SIG-M5 (cell line): Measurements from ENCODE around the gene RAD18.

Experiments
- DNase-seq: peaks from one replicate; lab custom pipeline; 2025; lab: John Stamatoyannopoulos, UW

Gene RAD18

DNA sequence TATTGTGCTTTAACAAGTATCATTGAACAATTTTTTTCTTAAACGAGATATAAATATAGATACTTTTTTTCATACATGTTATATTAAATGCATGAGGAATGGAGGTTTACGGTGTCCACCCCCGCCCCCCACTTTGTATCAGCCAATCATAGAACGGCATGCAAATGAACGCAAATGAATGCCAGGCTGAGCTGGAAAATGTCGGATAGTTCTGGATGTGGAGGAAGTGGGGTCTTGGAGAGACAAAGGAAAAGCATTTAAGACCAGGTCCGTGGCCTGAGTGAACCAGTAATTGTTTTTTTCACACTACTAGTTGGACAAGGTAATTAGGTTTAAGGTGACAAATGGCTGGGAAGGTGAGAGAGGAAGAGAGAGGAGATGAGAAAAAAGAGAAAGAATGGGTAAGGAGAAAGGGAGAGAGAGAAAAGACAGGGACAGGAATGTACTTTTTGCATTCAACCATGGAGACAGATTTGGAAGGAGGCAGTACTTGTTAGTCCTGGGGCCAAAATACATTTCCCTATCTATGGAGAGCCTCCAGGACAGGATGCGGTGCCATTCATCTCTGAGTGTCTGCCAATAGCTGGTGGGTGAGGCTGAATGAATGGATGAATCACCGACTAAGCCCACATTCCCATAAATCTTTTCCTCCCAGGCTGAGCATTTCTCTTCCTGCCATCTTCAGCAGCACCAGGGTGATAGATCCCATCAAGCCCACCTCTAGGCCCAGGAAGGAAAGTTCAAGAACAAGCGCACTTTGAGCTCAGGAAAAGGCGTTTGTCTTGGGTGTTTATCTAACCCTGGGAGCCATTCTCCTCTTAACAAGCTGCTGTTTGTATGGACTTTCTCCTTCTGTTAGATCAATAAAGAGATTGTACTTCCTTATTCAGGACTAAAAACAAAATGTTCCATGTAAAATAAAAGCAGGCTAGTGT, 1.4 kb upstream of the RAD18 start:
- no peak for DNase-seq

DNA sequence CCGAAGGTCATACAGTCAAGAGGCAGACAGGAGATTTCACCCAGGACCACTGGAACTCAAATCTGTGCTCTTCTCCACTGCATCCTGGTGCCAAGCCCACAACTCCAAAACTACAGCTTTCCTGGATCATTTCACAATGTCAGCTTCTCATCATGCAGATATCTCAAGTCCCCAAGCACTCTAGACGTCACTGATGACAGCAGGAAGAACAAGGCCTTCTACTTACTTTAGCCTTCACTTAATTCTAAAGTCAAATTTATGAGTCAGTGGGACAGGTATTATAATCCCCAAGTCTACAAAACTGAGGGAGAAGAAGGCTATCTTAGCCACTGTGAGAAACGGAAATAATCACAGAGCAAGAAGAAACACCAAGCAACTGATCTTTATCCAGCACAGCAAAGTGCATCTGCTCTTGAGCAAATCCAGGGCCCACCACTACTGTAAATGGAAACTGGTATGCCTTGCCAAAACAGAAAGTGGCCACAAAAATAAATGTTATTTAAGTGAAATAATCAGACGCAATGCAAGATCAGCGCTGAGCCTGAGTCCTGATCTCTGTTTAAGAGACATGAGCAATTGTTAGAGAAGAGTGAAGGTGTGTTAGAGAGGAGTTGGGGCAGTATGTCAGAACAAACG, 928 bp downstream of the RAD18 start:
- no peak for DNase-seq

DNA sequence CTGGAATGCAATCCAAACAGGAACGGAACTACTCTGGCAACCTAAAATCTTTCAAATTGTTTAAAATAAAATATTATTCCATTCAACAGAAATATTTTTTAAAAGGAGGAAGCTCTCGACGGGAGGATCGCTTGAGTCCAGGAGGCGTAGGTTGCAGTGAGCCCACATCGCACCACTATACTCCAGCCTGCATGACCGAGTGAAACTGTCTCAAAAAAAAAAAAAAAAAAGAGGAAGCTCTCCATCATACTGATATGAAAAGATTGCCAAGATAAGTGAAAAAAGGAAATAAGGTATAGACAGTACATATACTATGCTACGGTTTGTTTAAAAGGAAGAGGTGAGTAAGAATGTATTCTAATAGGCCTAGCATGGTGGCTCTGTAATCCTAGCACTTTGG, 3.6 kb downstream of the RAD18 start:
- peak; percentile 32 for DNase-seq

DNA sequence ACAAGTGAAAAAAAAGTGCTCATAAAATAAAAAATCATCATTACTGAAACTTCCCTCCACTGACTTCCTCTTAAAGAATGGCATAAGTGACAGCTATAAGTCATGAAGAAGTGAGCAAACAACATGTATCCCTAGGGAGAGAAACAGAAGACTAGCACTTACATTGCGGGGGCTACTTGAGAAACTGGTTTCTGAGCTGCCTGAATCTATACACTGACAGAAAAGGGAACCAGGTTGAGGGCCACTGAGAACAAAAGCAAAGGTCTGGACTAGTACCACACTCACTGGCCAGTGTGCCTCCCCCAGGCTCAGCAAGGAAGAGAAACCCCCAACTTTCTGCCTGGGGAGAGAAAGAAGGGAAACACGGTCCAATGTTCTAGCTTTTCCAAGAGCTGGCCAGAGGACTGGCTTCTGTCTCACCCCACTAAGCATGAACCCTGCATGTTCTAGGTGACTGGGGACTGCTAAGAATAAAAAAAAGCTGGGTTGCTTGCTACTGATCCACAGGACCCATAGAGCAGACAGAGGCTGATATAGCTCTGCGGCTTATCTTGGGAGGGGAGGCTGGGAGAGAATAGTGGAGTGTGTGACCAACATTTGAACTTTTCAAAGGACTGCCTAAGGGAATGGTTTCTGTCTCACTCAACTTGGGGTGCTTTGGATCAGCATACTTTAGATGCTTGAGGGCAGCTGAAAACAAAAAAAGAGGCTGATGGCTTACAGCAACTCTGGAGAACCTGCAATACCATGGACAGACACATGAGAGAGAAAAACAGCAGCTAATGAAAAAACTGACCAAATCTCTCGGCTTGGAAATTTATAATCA, 8.1 kb downstream of the RAD18 start:
- no peak for DNase-seq

DNA sequence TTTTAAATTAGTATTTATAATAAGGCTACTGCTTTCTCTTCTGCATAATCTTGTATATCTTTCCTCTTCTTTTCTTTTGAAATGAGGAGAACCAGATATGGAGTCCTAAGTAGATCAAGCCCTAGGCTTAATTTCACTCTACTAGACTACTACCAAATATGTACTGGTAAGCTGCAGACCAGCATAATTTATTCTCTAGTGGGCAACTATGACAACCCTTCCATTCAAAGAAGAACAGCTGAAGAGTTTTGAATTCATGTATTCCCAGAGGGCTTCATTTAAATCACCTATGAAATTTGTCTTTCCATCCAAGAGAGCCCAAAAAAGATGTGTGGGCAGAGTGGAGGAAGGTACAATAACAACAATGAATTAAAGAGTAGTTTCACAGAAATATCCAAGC, 10.0 kb downstream of the RAD18 start:
- no peak for DNase-seq

DNA sequence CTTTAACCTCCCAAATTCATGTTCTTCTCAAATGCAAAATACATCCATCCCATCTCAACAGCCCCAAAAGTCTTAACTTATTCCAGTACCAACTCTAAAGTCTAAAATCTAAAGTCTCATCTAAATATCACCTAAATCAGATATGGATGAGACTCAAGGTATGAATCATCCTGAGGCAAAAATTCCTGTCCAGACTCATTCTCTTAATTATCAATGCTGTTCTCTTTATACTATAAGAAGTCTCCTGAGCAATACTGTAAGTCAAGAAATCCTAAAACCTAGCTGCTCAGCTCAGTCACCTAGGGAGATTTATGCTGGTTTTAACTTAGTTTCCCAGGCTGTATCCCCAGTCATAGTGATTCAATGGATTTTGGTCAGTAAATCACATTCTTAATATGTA, 11.1 kb downstream of the RAD18 start:
- DNase-seq = no peak

DNA sequence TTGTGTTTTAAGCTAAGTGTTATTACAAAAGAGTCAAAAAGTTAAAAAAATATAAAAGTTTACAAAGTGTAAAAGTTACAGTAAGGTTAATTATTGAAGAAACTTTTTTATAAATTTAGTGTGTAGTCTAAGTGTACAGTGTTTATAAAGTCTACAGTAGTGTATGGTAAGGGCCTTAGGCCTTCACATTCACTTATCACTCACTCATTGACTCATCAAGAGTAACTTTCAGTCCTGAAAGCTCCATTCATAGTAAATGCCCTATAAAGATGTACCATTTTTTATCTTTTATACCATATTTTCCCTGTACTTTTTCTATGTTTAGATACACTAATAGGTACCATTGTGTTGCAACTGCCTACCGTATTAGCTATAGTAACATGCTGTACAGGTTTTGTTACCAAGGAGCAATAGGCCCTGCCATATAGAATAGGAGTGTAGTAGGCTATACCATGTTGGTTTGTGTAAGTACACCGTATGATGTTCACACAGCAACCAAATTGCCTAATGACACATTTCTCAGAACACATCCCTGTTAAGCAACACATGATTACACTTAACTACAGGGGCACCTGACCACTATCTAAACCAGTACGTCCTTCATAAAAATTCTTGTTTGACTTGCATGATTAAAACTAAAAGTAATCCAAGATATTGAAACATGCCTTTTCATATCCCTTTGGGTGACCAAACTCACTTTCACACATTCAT, 17.2 kb downstream of the RAD18 start:
- DNase-seq = no peak

DNA sequence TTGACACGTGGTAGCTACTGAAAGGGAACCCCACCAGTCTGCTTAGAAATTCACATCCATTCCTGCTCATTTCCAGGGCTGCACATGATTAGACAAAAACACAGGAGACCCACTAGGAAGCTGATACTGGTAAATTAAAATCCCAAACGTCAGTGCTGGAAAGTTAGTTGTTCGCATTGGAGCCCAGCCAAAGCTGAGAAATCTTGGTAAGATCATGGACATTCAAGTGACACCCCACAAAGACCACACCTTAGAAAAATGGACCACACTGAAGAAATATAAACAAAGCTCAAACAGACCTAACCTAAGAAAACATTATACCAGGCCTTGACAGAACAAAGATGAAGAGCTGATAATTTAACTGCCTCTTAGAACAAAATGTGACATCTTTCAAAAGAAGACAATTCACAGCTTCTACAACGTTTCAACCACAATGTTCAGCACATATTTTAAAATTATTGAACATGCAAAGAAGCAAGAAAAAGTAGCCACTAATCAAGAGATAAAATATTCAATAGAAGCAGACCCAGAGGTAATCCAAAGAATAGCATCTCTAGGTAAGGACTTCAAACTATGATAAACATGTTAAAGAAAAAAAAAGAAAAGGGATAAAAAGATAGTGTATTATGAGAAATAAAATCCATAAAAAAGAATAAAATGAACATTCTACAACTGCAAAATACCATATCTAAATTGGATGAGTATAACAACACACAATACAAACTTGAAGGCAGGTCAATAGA, 20.4 kb downstream of the RAD18 start:
- DNase-seq = no peak

DNA sequence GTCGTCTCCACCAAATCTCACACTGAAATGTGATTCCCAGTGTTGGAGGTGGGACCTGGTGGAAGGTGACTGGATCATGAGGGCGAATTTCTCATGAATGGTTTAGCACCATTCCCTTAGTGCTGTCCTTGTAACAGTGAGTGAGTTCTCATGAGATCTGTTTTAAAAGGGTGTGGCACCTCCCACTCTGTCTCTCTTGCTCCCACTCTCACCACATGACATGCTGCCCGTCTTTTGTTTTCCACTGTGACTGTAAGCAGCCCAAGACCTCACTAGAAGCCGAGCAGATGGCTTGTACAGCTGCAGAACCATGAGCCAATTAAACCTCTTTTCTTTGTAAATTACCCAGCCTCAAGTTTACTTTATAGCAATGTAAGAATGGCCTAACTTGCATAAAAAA, 21.2 kb downstream of the RAD18 start:
- DNase-seq = no peak

DNA sequence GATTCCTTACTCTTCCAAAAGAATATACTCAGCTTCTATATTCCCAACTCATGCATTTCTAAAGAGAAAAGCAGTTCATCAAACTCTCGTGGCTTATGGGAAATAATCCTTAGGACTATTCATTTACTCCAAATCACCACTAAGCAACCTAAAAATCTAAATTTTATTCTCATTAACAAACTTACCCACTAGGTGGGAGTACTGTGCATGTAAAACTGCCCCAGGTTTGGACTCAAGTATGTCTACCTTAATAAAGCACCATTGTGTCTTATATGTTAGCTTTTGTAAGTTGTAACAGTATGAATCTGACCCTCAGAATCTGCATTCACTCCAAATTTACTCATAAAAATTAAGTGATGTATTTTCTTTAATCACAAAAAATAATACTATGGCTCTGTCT, 25.3 kb downstream of the RAD18 start:
- no peak for DNase-seq

DNA sequence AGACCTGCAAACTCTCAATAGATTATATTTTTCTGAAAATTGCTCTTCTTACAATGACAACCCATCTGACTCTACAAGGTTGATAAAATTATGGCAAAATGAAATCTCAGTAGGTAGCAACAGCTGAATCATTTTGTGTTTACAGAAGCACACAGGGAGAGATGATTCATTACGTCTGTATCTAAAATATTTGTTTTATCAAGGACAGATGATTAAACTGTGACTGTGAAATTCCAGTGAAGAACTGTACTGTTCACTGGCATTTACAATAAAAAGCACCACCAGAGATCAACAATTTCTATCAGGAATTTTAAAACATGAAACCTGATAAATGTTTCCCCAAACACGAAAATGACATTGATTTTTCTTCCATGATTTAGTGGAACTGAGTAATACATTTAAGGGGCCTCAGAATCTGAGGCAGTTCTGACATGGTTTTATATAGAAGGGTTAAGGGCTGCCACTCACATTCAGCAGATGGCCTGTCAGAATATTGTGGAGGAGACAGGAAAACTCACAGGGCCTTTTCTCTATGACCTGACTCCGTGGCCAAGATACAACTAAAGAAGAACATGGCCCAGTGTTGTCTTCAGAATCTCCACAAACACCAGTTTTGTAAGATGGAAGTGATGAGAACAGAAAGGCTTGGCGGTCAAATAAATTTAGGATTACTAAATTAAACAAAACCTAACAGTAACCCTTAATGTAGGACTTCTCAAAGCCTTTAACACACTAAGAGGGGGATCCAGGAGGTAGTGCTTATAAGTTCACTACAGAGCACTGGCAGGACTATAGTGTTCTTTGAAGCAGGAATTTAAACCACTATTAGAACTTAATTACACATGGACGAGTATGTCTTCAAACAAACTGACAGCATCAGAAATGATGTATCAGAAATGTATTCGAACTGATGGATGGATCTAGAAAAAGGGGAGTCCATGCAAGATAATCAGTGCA, 25.9 kb downstream of the RAD18 start:
- no peak for DNase-seq

DNA sequence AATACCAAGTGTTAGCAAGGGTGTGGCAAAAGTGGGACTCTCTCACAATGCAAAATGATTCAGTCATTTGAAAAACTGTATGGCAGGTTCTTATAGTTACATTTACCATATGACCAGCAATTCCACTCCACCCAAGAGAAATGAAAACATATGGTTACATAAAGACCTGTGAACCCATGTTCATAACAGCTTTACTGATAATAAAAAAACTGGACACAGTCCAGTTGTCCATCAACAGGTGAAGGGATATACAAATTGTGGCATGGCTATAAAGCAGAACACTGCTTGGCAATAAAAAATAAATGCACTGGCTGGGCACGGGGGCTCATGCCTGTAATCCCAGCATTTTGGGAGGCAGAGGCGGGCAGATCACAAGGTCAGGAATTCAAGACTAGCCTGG, 30.8 kb downstream of the RAD18 start:
- no peak for DNase-seq

DNA sequence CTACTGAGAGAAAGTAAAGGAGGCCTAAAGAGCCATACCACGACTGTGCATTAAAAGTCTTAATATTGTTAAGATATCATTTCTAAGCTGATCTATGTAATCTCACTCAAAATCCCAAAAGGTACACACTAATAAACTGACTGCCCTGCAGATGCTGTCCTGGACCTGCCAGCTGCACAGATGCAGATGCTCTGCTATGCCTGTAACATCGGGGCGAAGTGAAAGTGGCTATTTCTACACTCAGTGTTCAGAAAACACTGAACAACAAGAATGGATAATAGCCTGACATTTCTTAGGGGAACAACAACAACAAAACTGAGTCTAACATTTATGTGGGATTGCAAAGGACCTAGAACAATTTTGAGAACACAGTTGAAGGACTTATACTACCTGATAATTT, 31.9 kb downstream of the RAD18 start:
- DNase-seq = no peak

DNA sequence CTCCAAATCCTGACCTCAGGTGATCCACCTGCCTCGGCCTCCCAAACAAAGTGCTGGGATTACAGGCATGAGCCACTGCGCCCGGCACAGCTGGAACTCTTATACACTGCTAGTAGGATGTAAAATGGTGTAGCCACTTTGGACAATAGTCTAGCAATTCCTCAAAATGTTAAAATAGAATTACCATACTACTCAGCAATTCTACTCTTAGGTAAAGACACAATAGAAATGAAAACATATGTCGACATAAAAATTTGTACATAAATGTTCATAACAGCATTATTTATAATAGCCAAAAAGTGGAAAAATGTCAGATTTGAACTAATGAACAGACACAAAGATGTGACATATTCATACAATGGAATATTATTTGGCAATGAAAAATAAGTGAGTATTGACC, 33.4 kb downstream of the RAD18 start:
- DNase-seq = no peak

DNA sequence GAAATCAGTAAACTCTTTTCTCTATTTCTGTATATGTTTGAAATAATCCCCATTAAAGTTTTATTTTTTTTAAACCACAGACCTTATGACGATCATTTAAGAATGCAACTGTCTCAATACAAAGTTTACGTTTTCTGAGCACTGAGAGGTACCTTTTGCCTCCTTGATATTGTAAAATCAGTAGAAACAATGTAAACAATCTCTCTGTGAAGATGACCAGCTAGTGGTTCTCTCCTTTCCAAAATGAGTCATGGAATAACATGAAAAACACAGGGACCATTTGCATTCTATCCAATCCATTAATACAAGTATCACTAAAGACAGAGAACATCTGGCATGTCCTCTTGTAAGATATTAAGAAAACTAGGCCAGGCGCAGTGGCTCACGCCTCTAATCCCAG, 48.8 kb downstream of the RAD18 start:
- DNase-seq = no peak

DNA sequence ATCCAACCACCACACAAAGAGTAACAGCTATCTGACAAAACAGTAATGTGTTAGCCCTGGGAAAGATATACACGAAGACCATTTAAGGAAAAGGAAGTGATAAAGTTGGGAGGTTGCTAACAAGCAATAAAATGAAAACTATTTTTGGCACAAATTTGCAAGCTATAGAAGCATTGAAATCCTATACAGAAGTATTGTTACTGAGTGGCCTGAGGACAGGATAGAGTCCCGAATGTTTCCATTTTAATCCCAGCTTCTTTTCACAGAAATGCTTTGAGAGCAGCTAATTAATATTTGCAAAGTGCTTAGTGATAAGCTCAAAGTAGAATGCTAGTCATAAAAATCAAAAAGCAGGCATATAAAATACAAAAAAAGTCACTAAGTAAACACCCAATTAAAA, 51.5 kb downstream of the RAD18 start:
- no peak for DNase-seq

DNA sequence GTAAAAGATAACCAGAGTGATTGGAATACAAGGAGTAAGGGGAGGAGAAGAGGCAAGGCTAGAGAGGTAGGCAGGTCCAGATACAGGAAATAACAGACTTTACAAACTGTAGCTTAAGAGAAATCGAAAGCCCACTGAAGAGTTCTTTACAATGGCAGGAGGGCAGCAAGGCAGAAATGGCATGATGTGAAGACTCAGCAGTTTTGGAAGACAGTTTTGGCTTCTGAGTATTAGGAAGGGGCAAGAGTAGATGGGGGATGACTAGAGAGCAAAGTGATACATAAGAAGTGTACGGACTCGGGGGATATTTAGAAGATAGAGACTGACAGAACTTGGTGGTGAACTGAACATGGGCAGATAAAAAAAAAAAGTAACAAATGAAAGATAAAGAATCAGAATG, 54.1 kb downstream of the RAD18 start:
- no peak for DNase-seq

DNA sequence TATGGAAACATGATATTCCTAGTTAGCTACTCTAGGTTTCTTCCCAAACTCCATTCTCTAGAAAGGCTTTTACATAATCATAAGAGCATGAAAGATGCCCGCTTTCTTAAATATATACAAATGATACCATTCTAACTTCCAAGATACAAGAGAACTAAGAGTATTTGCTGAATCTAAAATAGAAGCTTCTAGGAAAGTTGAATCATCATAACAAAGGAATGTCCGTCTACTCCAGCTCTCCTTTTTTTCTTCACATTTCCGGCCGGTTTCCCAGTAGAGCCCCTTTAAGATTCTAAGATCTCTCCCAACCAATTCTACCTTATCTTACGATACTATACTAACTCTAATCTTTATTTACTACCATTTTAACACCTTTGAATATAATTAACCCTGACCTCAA, 60.1 kb downstream of the RAD18 start:
- DNase-seq = no peak

DNA sequence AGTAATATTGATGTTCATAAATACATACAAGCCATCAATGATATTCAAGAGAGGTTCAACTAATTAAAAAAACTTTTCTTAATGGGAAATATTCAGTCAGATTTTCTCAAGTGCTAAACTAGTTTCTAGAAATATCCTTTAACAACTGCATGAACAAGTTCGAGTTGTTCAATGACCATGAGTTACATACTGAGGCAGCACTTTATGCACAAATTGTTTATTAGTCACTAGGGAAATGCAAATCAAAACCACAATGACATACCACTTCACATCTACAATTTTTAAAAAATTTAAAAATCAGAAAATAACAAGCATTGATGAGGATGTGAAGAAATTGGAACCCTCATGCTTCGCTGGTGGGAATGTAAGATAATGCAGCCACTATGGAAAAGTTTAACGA, 62.4 kb downstream of the RAD18 start:
- no peak for DNase-seq

DNA sequence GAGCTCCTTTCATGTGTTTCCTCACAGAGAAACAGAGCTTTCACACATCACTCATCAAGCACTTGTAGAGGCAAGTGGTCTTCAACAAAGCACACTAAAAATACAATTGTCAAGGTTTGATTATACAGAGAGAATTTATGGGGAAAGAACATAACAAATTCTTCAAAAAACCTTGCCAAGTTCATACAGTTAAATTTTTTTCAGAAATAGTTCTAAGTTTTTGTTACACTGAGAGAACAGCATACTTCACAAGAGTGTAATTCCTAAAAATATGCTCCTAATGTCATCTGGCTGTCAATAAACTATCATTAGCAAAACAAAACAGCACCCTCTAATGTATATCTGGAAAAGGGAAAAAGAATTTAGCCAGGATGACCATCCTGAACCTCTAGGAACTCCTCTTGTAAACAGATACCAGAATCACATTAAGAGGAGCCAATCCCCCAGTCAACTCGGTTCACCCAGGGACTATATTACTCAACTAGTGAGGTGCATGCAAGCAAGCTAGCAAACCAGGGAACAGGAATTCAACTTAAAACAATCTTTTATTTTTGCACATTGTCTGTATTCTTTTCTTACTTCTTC, 63.3 kb downstream of the RAD18 start:
- DNase-seq = no peak
